GM19239 (cell line): Measurements from ENCODE around the gene TMEM150A.
"Not testable (repeated sequence)": the region's sequence is repeated elsewhere in the genome, so short reads cannot be mapped to it uniquely, and the experiment has no call there.

Source experiments
- DNase-seq: peaks from one replicate; pipeline ENCODE4 v3.0.0; 2011; ENCODE audit warnings: low spot score; ENCODE audit not compliant: insufficient read length
- FAIRE-seq: peaks from 2 replicates; lab custom pipeline; 2011; peaks lifted over from hg19 to GRCh38; lab: Jason Lieb, UNC

TMEM150A gene

GRCh38 chr2:85613717-85614515, 11.4 kb upstream of the TMEM150A start:
- DNase-seq (no peak), FAIRE-seq (no peak)

- FAIRE-seq (peak; percentile 61), DNase-seq (peak; percentile 91)
Measured at GRCh38 chr2:85611705-85612587, 9.4 kb upstream of the TMEM150A start, which contains the start of gene C2orf68. Gene C2orf68, minus strand, starts transcription at chr2:85612066. Its CDS starts 82 bp downstream, at chr2:85611984.

- DNase-seq (no peak), FAIRE-seq (no peak)
Measured at GRCh38 chr2:85611217-85611704, 8.8 kb upstream of the TMEM150A start.

- FAIRE-seq: no peak
- no peak for DNase-seq
Measured at GRCh38 chr2:85607268-85608215, 5.0 kb upstream of the TMEM150A start.

GRCh38 chr2:85606116-85606455, 3.6 kb upstream of the TMEM150A start:
- no peak for DNase-seq
- FAIRE-seq: no peak

GRCh38 chr2:85605406-85606115, 3.1 kb upstream of the TMEM150A start:
- FAIRE-seq (no peak), DNase-seq (no peak)

GRCh38 chr2:85604568-85605339, 2.3 kb upstream of the TMEM150A start:
- FAIRE-seq (no peak), DNase-seq (no peak)

- not testable (repeated sequence) for FAIRE-seq, DNase-seq
Measured at GRCh38 chr2:85604133-85604444, 1.6 kb upstream of the TMEM150A start.

GRCh38 chr2:85601771-85602475, 575 bp downstream of the TMEM150A start:
- DNase-seq: no peak
- FAIRE-seq: no peak

- no peak for DNase-seq
- no peak for FAIRE-seq
Measured at GRCh38 chr2:85600951-85601770, 1.3 kb downstream of the TMEM150A start.

- no peak for FAIRE-seq
- DNase-seq: no peak
Measured at GRCh38 chr2:85600235-85600575, 2.3 kb downstream of the TMEM150A start.

GRCh38 chr2:85599468-85600234, 2.8 kb downstream of the TMEM150A start:
- no peak for FAIRE-seq
- DNase-seq: no peak

- FAIRE-seq (no peak), DNase-seq (no peak)
Measured at GRCh38 chr2:85598594-85599340, 3.7 kb downstream of the TMEM150A start.

- DNase-seq (no peak), FAIRE-seq (no peak)
Measured at GRCh38 chr2:85597241-85597640, 5.3 kb downstream of the TMEM150A start.

- DNase-seq: no peak
- no peak for FAIRE-seq
Measured at GRCh38 chr2:85596486-85597143, 5.9 kb downstream of the TMEM150A start.

GRCh38 chr2:85596026-85596333, 6.5 kb downstream of the TMEM150A start:
- no peak for DNase-seq
- peak; percentile 23 for FAIRE-seq
